Measurements from ENCODE around the gene SELENBP1. TPM values are rescaled to one million over a fixed set of nuclear protein-coding genes. Genes with fewer than 3 reads are reported as not detected.
"Not testable (repeated sequence)": the region's sequence is repeated elsewhere in the genome, so short reads cannot be mapped to it uniquely, and the experiment has no call there.

The SELENBP1 gene
- total RNA-seq, 1 donor from 2014 or later: 8.9 TPM

GRCh38 chr1:151361883-151362282 lies 10.6 kb downstream of the SELENBP1 start:
- no peak for DNase-seq (ENCODE audit: low spot score)
- no peak for TF ChIP-seq CTCF (IDR thresholded peaks at IDR 0.05)
- Mint-ChIP-seq H3K27me3 (ENCODE audit: low read depth) (no peaks in the 10 kb centered on the region), H3K9me3 (ENCODE audit: low read depth) (peaks cover 4% of the 10 kb centered on the region), H3K27ac (ENCODE audit: unreplicated experiment) (no peak overlapping the region), H3K4me3 (ENCODE audit: unreplicated experiment) (no peak overlapping the region), H3K36me3 (ENCODE audit: low read depth) (peaks cover 3% of the 10 kb centered on the region), H3K4me1 (ENCODE audit: low read depth) (no peaks in the 10 kb centered on the region)

- no peak overlapping the region for H3K27ac Mint-ChIP-seq (ENCODE audit: unreplicated experiment)
- H3K27me3 Mint-ChIP-seq (ENCODE audit: low read depth): no peaks in the 10 kb centered on the region
- H3K4me3 Mint-ChIP-seq (ENCODE audit: unreplicated experiment): no peak overlapping the region
- no peaks in the 10 kb centered on the region for H3K36me3 Mint-ChIP-seq (ENCODE audit: low read depth)
- TF ChIP-seq CTCF (IDR thresholded peaks at IDR 0.05): no peak
- H3K4me1 Mint-ChIP-seq (ENCODE audit: low read depth): no peaks in the 10 kb centered on the region
- H3K9me3 Mint-ChIP-seq (ENCODE audit: low read depth): no peaks in the 10 kb centered on the region
- no peak for DNase-seq (ENCODE audit: low spot score)
Observed at GRCh38 chr1:151356696-151357095, 15.8 kb downstream of the SELENBP1 start.

- Mint-ChIP-seq H3K27ac (ENCODE audit: unreplicated experiment) (no peak overlapping the region), H3K4me1 (ENCODE audit: low read depth) (peaks cover 9% of the 10 kb centered on the region), H3K4me3 (ENCODE audit: unreplicated experiment) (no peak overlapping the region), H3K36me3 (ENCODE audit: low read depth) (no peaks in the 10 kb centered on the region), H3K9me3 (ENCODE audit: low read depth) (no peaks in the 10 kb centered on the region), H3K27me3 (ENCODE audit: low read depth) (no peaks in the 10 kb centered on the region)
- peak; percentile 17 for DNase-seq (ENCODE audit: low spot score)
- TF ChIP-seq CTCF (IDR thresholded peaks at IDR 0.05): no peak
Observed at GRCh38 chr1:151352021-151352718, 20.3 kb downstream of the SELENBP1 start.

GRCh38 chr1:151350323-151350722 lies 22.2 kb downstream of the SELENBP1 start:
- H3K4me1 Mint-ChIP-seq (ENCODE audit: low read depth): peaks cover 25% of the 10 kb centered on the region
- not testable (repeated sequence) for DNase-seq (ENCODE audit: low spot score); H3K27me3 Mint-ChIP-seq (ENCODE audit: low read depth); H3K4me3 Mint-ChIP-seq (ENCODE audit: unreplicated experiment); H3K27ac Mint-ChIP-seq (ENCODE audit: unreplicated experiment); H3K9me3 Mint-ChIP-seq (ENCODE audit: low read depth); H3K36me3 Mint-ChIP-seq (ENCODE audit: low read depth)

GRCh38 chr1:151347523-151348246 lies 24.8 kb downstream of the SELENBP1 start:
- Mint-ChIP-seq H3K4me1 (ENCODE audit: low read depth) (peaks cover 25% of the 10 kb centered on the region), H3K4me3 (ENCODE audit: unreplicated experiment) (peak overlapping the region; percentile 89), H3K9me3 (ENCODE audit: low read depth) (no peaks in the 10 kb centered on the region), H3K27me3 (ENCODE audit: low read depth) (no peaks in the 10 kb centered on the region), H3K27ac (ENCODE audit: unreplicated experiment) (peak overlapping the region; percentile 96), H3K36me3 (ENCODE audit: low read depth) (peaks cover 12% of the 10 kb centered on the region)
- DNase-seq (ENCODE audit: low spot score): no peak
- TF ChIP-seq CTCF (IDR thresholded peaks at IDR 0.05): no peak
